Measurements from ENCODE around the gene APRT. TPM values are rescaled to one million over a fixed set of nuclear protein-coding genes. Genes with fewer than 3 reads are reported as not detected.

Gene APRT
- total and polyA plus RNA-seq, 2 of the 4 experiments (the other 2 are of a cell fraction) = 40.5 to 157 TPM

DNA sequence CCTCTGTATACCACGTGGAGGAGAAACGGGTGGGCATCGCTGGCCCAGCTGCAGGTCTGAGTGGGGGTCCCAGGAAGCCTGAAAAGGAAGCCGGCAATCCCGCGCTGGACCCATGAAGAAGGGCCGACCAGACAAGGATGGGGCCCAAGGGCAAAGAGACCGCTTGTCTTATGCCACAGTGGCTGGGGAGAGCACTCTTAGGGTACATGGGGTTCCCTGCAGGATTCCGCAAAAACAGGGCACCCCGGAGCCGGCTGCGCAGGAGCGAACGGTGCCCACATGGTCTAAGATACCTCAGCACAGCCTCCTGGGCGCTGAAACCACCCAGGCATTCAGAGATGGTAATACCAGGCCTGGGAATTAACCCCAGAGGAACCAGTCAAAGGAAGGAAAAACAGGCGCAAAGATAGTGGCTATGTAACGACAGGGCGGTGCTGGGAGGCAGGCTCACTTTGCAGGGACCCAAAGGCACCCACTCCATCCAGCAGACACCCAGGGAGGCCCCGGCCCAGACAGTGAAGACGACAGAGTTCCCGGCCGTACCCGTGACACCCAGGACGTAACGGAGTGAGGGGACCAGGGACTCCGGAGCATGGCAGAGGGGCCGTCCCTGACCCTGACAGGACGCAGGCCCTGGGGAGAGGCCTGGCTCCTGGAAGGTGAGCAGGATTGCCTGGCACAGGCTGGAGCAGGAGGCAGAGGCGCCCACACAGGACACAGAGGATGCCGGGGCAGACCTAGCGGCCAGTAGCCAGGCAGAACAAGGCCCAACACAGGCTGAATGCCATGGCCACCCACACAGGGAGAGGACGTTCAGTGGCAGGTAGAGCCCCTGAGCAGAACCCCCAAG, 37.0 kb downstream of the APRT start:
- peak overlapping the region; percentile 2 for H3K4me2 ChIP-seq (ENCODE audit: low read depth, low read length)

More for the DNA sequence above, 37.0 kb downstream of the APRT start:
- H2BK120ac ChIP-seq (ENCODE audit: low read depth, low read length) = peak overlapping the region; percentile 20
- peak overlapping the region; percentile 19; the same call in 1 of the 3 replicates for H2BK15ac ChIP-seq (ENCODE audit: low read depth, low read length)
- H4K91ac ChIP-seq (ENCODE audit: insufficient read depth, low read depth, low read length) = peak overlapping the region; percentile 45
- ChIA-PET POLR2A (ENCODE audit: unreplicated experiment) (interaction anchor here (1.0 kb wide), 1 partner anchor 7 kb away, joined by 3 read pairs; no protein-coding TSS in a partner anchor), CTCF (interaction anchor here (1.1 kb wide), 1 partner anchor 37 kb away, joined by 3 read pairs; no protein-coding TSS in a partner anchor)
- ATAC-seq (ENCODE audit: low read depth) = no peak
- H2AFZ ChIP-seq (replicated peaks; ENCODE audit: low read length, poor library complexity) = no peak overlapping the region
- H3K56ac ChIP-seq (ENCODE audit: extremely low read depth, insufficient read depth, low read length) = no peak overlapping the region; the same call in 1 of the 2 replicates
- peak overlapping the region; percentile 4; the same call in 1 of the 2 replicates for H2BK20ac ChIP-seq (ENCODE audit: low read depth, low read length)
- H3K27ac ChIP-seq (ENCODE audit: insufficient read depth, low read length) = peak overlapping the region; percentile 81; the same call in 1 of the 2 replicates
- peak overlapping the region; percentile 3; the same call in 1 of the 2 replicates for H3K14ac ChIP-seq (replicated peaks; ENCODE audit: low read depth, low read length)
- peak overlapping the region; percentile 5; the same call in 1 of the 2 replicates for H3K9ac ChIP-seq (ENCODE audit: low read depth, low read length)
- peak overlapping the region; percentile 81 for H2AK9ac ChIP-seq (replicated peaks; ENCODE audit: low read depth, low read length, poor library complexity)
- dilution Hi-C loops (cut with HindIII; ENCODE audit: low sequenced_read_pairs, unreplicated experiment) (no loop called here), in situ Hi-C loops (cut with MboI; ENCODE audit: low sequenced_read_pairs) (no loop called here), intact Hi-C loops (cut with micrococcal nuclease) (no loop called here)
- no TSS peak for BruUV-seq (replicated peaks)
- peaks cover 53% of the 10 kb centered on the region for H3K4me1 ChIP-seq (ENCODE audit: control insufficient read depth, insufficient read depth, low read length)
- peaks cover 3% of the 10 kb centered on the region; the same call in 1 of the 2 replicates for H3K36me3 ChIP-seq (ENCODE audit: control insufficient read depth, insufficient read depth, low read length)
- peaks cover 93% of the 10 kb centered on the region for H4K20me1 ChIP-seq (ENCODE audit: insufficient read depth, low read length)
- peak overlapping the region in 1 of 2 experiments; percentile 32; a peak in 1 of 4 replicates for H4K8ac ChIP-seq (ENCODE audit: low read depth in 2 of 2, low read length in 2 of 2)
- H3K18ac ChIP-seq (ENCODE audit: low read depth, low read length) = peak overlapping the region; percentile 10
- H4K5ac ChIP-seq (ENCODE audit: low read depth, low read length) = peak overlapping the region; percentile 22
- 90% methylated on average over 18 of the region's 32 CpGs; no CpG with 5 or more reads in 1 of the 2 experiments for WGBS, 2 experiments (ENCODE audit: extremely low coverage in 2 of 2, insufficient read length in 1 of 2)
- H3K4ac ChIP-seq (ENCODE audit: low read depth, low read length) = peak overlapping the region; percentile 20
- DNase-seq = no peak
- TF ChIP-seq RAD21 (IDR thresholded peaks at IDR 0.05; ENCODE audit: low read length) = no peak
- TF ChIP-seq POLR2A (IDR thresholded peaks at IDR 0.05; ENCODE audit: low read depth, low read length) = no peak
- no peak for TF ChIP-seq CEBPB (IDR thresholded peaks at IDR 0.05; ENCODE audit: low read depth, low read length)
- no peak for TF ChIP-seq ELK1 (IDR thresholded peaks at IDR 0.05; ENCODE audit: borderline replicate concordance, low read depth, low read length)
- no peak for TF ChIP-seq RFX5 (IDR thresholded peaks at IDR 0.05; ENCODE audit: low read depth, low read length)
- TF ChIP-seq MAFK (IDR thresholded peaks at IDR 0.05; ENCODE audit: low read depth, low read length) = no peak
- TF ChIP-seq FOS (IDR thresholded peaks at IDR 0.05; ENCODE audit: low read depth, low read length) = no peak
- TF ChIP-seq MXI1 (IDR thresholded peaks at IDR 0.05; ENCODE audit: borderline replicate concordance, low read depth, low read length) = no peak
- no peak for TF ChIP-seq RCOR1 (IDR thresholded peaks at IDR 0.05; ENCODE audit: insufficient replicate concordance, low read length)
- TF ChIP-seq, protein P1, sequence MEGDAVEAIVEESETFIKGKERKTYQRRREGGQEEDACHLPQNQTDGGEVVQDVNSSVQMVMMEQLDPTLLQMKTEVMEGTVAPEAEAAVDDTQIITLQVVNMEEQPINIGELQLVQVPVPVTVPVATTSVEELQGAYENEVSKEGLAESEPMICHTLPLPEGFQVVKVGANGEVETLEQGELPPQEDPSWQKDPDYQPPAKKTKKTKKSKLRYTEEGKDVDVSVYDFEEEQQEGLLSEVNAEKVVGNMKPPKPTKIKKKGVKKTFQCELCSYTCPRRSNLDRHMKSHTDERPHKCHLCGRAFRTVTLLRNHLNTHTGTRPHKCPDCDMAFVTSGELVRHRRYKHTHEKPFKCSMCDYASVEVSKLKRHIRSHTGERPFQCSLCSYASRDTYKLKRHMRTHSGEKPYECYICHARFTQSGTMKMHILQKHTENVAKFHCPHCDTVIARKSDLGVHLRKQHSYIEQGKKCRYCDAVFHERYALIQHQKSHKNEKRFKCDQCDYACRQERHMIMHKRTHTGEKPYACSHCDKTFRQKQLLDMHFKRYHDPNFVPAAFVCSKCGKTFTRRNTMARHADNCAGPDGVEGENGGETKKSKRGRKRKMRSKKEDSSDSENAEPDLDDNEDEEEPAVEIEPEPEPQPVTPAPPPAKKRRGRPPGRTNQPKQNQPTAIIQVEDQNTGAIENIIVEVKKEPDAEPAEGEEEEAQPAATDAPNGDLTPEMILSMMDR (conservative IDR thresholded peaks at IDR 0.05; ENCODE audit: low read depth, low read length) = no peak
- no peak for TF ChIP-seq CHD1 (IDR thresholded peaks at IDR 0.05; ENCODE audit: low read depth, low read length)
- no peaks in the 10 kb centered on the region for H3K27me3 ChIP-seq (ENCODE audit: control insufficient read depth, insufficient read depth, low read length)
- H2AK5ac ChIP-seq (ENCODE audit: low read depth, low read length) = peak overlapping the region; percentile 42; the same call in 1 of the 2 replicates
- H3K79me1 ChIP-seq (ENCODE audit: low read depth in 1 of 2, low read length in 2 of 2) = peaks cover 9 to 66% of the 10 kb centered on the region in 2 experiments
- H3K4me3 ChIP-seq (ENCODE audit: insufficient read depth, low read depth, low read length) = no peak overlapping the region
- peaks cover 19% of the 10 kb centered on the region for H3K9me1 ChIP-seq (ENCODE audit: insufficient read depth, low read length)
- 0 out of 2 replicates have a peak overlapping the region, but pooled peaks have one; percentile 6 for H3K23ac ChIP-seq (ENCODE audit: low read depth, low read length)
- H2BK5ac ChIP-seq (ENCODE audit: low read depth, low read length, poor library complexity, severe bottlenecking) = peak overlapping the region; percentile 70
- no peaks in the 10 kb centered on the region for H3K9me3 ChIP-seq (ENCODE audit: control insufficient read depth, insufficient read depth, low read length)

Data from IMR-90 (cell line).